CD4-positive, alpha-beta memory T cell (primary cell): Measurements from ENCODE around the gene KCNAB2. TPM values are rescaled to one million over a fixed set of nuclear protein-coding genes. Genes with fewer than 3 reads are reported as not detected.

Experiments used
- CTCF ChIA-PET: fragments of 350-600 bp; sonication (Branson Sonifier 250); formaldehyde crosslinking; loops from one replicate; lab custom pipeline; 2021; ENCODE audit warnings: inconsistent platforms; ENCODE audit not compliant: partially characterized antibody; lab: Charles Lee
- POLR2A ChIA-PET: fragments of 350-600 bp; sonication (Branson Sonifier 250); formaldehyde crosslinking; loops from one replicate; lab custom pipeline; 2021; ENCODE audit not compliant: partially characterized antibody; lab: Charles Lee
- DNase-seq, 5 donors: peaks; one replicate each; pipeline versions ENCODE4 v3.0.0 to v3.0.0-alpha.2; 2020 to 2022; ENCODE audit warnings: mixed read lengths in 1 of 5
- H3K27ac ChIP-seq: one replicate; pipeline ENCODE4 v1.7.0; 2013; ENCODE audit warnings: low read depth, low read length
- H3K27me3 ChIP-seq: 2 replicates; pipeline ENCODE4 v1.7.0; 2013; ENCODE audit warnings: mild to moderate bottlenecking, low read length, moderate library complexity; ENCODE audit not compliant: insufficient read depth
- H3K36me3 ChIP-seq: 2 replicates; pipeline ENCODE4 v1.7.0; 2013; ENCODE audit warnings: mild to moderate bottlenecking, low read length, moderate library complexity; ENCODE audit not compliant: insufficient read depth
- H3K4me1 ChIP-seq: 2 replicates; pipeline ENCODE4 v1.7.0; 2013; ENCODE audit warnings: mild to moderate bottlenecking, low read length, moderate library complexity; ENCODE audit not compliant: insufficient read depth
- H3K4me3 ChIP-seq, 2 donors: one replicate each; pipeline ENCODE4 v1.7.0; 2013; ENCODE audit warnings: low read length in 2 of 2, mild to moderate bottlenecking in 1 of 2
- H3K9me3 ChIP-seq, 2 donors: one replicate each; pipeline ENCODE4 v1.7.0; 2013; ENCODE audit warnings: low read length in 2 of 2, control low read depth in 1 of 2; ENCODE audit not compliant: control insufficient read depth in 1 of 2
- H3K27ac Mint-ChIP-seq, 7 donors: one replicate each; pipeline ENCODE4 v1.8.0; 2020 to 2021; ENCODE audit warnings: mixed read lengths in 7 of 7, mild to moderate bottlenecking in 6 of 7, inconsistent platforms in 3 of 7, moderate library complexity in 3 of 7
- H3K27me3 Mint-ChIP-seq, 2 donors: one replicate each; pipeline ENCODE4 v1.8.0; 2020 to 2021; ENCODE audit warnings: mixed read lengths in 2 of 2
- H3K36me3 Mint-ChIP-seq, 2 donors: one replicate each; pipeline ENCODE4 v1.8.0; 2020 to 2021; ENCODE audit warnings: mixed read lengths in 2 of 2, inconsistent platforms in 1 of 2, mild to moderate bottlenecking in 1 of 2
- H3K4me1 Mint-ChIP-seq, 4 donors: one replicate each; pipeline ENCODE4 v1.8.0; 2020 to 2021; ENCODE audit warnings: mixed read lengths in 4 of 4, mild to moderate bottlenecking in 1 of 4
- H3K4me3 Mint-ChIP-seq, 8 donors: one replicate each; pipeline ENCODE4 v1.8.0; 2020 to 2021; ENCODE audit warnings: mixed read lengths in 8 of 8, mild to moderate bottlenecking in 7 of 8, moderate library complexity in 6 of 8, inconsistent platforms in 3 of 8
- H3K9me3 Mint-ChIP-seq, 8 donors: one replicate each; pipeline ENCODE4 v1.8.0; 2020 to 2021; ENCODE audit warnings: mixed read lengths in 8 of 8, mild to moderate bottlenecking in 5 of 8, inconsistent platforms in 3 of 8, moderate library complexity in 1 of 8
- intact Hi-C: fragments of 100-400 bp; cut with micrococcal nuclease; formaldehyde crosslinking; loops from one replicate; pipeline ENCODE4 v1.15.1; 2023
- polyA plus RNA-seq, 2 donors: library from polyadenylated mRNA; unstranded; fragments of 300-500 nt; fragmentation: Illumina TruSeq; gene quantifications; one replicate each; pipeline ENCODE4 v1.2.3, GENCODE V29; 2021
- total RNA-seq, 2 experiments: library from RNA; stranded (reverse); gene quantifications; one replicate each; pipeline ENCODE4 v1.2.3, GENCODE V29; 2021

The KCNAB2 gene
- total and polyA plus RNA-seq, 4 experiments from 2014 or later = 20.9 to 197 (median 121) TPM

DNA sequence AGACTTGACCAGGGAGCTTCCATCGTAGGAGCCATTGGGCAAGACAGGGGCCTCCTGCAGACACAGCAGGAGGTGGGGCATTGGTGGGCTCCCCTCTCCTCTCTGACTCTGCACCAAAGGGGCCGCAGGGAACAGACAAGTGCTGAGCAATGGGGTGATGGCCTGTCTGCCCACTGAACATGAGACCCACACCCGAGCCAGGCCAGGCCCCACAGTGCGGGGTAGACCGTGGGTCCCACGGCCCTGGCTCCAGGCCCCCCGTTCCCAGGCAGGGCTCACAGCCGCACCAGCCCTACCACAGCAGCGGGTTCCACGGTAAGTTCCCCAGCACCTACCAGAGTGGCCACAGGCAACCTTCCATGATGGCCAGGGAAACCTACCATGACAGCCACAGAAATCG, 88.5 kb downstream of the KCNAB2 start:
- no peaks in the 10 kb centered on the region for H3K9me3 ChIP-seq
- no peaks in the 10 kb centered on the region for H3K4me1 ChIP-seq
- Mint-ChIP-seq H3K4me3 (no peak overlapping the region), H3K36me3 (no peaks in the 10 kb centered on the region), H3K27me3 (peaks cover 0 to 2% of the 10 kb centered on the region in 2 donors), H3K9me3 (peaks cover 0 to 10% (median 4%) of the 10 kb centered on the region in 8 donors), H3K4me1 (no peaks in the 10 kb centered on the region), H3K27ac (no peak overlapping the region)
- intact Hi-C loops = no loop called here
- no peak overlapping the region for H3K27ac ChIP-seq
- ChIA-PET POLR2A (no interaction called here), CTCF (no interaction called here)
- DNase-seq = no peak
- no peak overlapping the region for H3K4me3 ChIP-seq
- H3K36me3 ChIP-seq = no peaks in the 10 kb centered on the region
- H3K27me3 ChIP-seq = no peaks in the 10 kb centered on the region

GRCh38 chr1:6134741-6135510, 89.2 kb downstream of the KCNAB2 start:
- H3K9me3 Mint-ChIP-seq = peaks cover 0 to 10% (median 4%) of the 10 kb centered on the region in 8 donors
- no peaks in the 10 kb centered on the region for H3K9me3 ChIP-seq
- POLR2A ChIA-PET = no interaction called here
- H3K4me3 ChIP-seq = no peak overlapping the region
- no peak overlapping the region for H3K4me3 Mint-ChIP-seq
- H3K36me3 Mint-ChIP-seq = no peaks in the 10 kb centered on the region
- intact Hi-C loops = no loop called here
- CTCF ChIA-PET = no interaction called here
- H3K27ac Mint-ChIP-seq = no peak overlapping the region
- no peak overlapping the region for H3K27ac ChIP-seq
- H3K27me3 ChIP-seq = no peaks in the 10 kb centered on the region
- peaks cover 0 to 2% of the 10 kb centered on the region in 2 donors for H3K27me3 Mint-ChIP-seq
- no peaks in the 10 kb centered on the region for H3K4me1 Mint-ChIP-seq
- H3K36me3 ChIP-seq = no peaks in the 10 kb centered on the region
- DNase-seq = no peak
- no peaks in the 10 kb centered on the region for H3K4me1 ChIP-seq

DNA sequence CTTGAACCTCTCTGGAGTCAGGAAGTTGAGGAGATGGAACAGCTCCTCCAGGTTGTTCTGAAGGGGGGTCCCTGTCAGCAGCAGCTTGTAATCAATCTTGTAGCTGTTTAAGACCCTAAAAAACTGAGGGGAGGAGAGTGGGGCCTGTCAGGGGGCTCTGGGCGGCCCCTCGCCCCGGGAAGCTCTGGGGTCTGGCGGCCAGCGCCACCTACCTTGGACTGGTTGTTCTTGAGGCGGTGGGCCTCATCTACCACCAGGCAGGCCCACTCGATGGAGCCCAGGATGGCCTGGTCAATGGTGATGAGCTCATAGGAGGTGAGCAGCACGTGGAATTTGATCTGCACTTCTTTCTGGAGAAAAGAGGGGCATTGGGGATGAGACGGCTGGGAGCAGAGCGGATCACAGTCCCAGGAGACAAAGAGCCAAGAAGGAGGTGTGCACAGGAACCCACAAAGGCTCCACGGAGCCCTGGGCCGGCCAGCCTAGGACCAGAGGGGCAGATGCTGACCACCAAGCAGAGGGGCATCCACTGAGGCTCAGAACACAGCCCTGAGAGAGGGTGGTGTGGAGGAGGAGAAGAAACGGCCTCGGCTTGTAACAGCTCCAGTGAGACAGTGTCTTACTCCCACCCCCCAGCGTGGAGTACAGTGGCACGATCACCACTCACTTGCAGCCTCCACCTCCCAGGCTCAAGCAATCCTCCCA, 91.0 kb downstream of the KCNAB2 start:
- Histone ChIP-seq H3K36me3 (no peaks in the 10 kb centered on the region), H3K27me3 (no peaks in the 10 kb centered on the region)

GRCh38 chr1:6137758-6138157, 92.1 kb downstream of the KCNAB2 start:
- Histone ChIP-seq H3K36me3 (no peaks in the 10 kb centered on the region), H3K4me1 (no peaks in the 10 kb centered on the region), H3K27me3 (no peaks in the 10 kb centered on the region), H3K9me3 (no peaks in the 10 kb centered on the region), H3K27ac (no peak overlapping the region), H3K4me3 (no peak overlapping the region)
- intact Hi-C loops = no loop called here
- no peaks in the 10 kb centered on the region for H3K4me1 Mint-ChIP-seq
- H3K4me3 Mint-ChIP-seq = no peak overlapping the region
- no peaks in the 10 kb centered on the region for H3K36me3 Mint-ChIP-seq
- DNase-seq = no peak
- H3K27ac Mint-ChIP-seq = no peak overlapping the region
- H3K27me3 Mint-ChIP-seq = peaks cover 0 to 2% of the 10 kb centered on the region in 2 donors
- POLR2A ChIA-PET = no interaction called here
- CTCF ChIA-PET = no interaction called here
- H3K9me3 Mint-ChIP-seq = peaks cover 0 to under 1% (median 0%) of the 10 kb centered on the region in 8 donors

More for the DNA sequence above, 91.0 kb downstream of the KCNAB2 start:
- Mint-ChIP-seq H3K27ac (no peak overlapping the region), H3K4me1 (no peaks in the 10 kb centered on the region), H3K27me3 (peaks cover 0 to 2% of the 10 kb centered on the region in 2 donors), H3K36me3 (no peaks in the 10 kb centered on the region), H3K4me3 (no peak overlapping the region), H3K9me3 (peaks cover 0 to 10% (median 4%) of the 10 kb centered on the region in 8 donors)
- Histone ChIP-seq H3K27ac (no peak overlapping the region), H3K9me3 (no peaks in the 10 kb centered on the region), H3K4me1 (no peaks in the 10 kb centered on the region), H3K4me3 (no peak overlapping the region)
- CTCF ChIA-PET = no interaction called here
- POLR2A ChIA-PET = no interaction called here
- DNase-seq = no peak
- intact Hi-C loops = no loop called here

DNA sequence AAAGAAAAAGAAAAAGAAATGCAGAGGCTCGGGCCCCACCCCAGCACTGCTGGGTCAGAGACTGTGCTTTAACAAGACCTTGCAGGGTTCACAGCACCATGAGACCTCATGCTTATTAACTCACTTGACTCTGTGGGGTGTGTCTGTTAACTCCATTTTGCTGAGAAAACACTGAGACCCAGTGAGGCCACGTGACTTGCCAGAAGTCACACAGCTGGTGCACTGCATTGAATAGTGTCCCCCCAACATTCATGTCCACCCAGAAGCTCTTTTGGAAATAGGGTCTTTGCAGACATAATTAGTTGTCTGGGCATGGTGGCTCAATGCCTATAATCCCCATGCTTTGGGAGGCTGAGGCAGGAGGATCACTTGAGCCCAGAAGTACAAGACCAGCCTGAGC, 94.7 kb downstream of the KCNAB2 start:
- intact Hi-C loops = no loop called here
- Mint-ChIP-seq H3K4me3 (no peak overlapping the region), H3K4me1 (no peaks in the 10 kb centered on the region), H3K36me3 (no peaks in the 10 kb centered on the region), H3K27ac (no peak overlapping the region), H3K27me3 (peaks cover 0 to 2% of the 10 kb centered on the region in 2 donors), H3K9me3 (no peaks in the 10 kb centered on the region)
- DNase-seq = no peak
- CTCF ChIA-PET = no interaction called here
- no peaks in the 10 kb centered on the region for H3K36me3 ChIP-seq
- H3K27me3 ChIP-seq = no peaks in the 10 kb centered on the region
- no peak overlapping the region for H3K4me3 ChIP-seq
- H3K9me3 ChIP-seq = no peaks in the 10 kb centered on the region
- H3K4me1 ChIP-seq = no peaks in the 10 kb centered on the region
- H3K27ac ChIP-seq = no peak overlapping the region
- POLR2A ChIA-PET = no interaction called here

DNA sequence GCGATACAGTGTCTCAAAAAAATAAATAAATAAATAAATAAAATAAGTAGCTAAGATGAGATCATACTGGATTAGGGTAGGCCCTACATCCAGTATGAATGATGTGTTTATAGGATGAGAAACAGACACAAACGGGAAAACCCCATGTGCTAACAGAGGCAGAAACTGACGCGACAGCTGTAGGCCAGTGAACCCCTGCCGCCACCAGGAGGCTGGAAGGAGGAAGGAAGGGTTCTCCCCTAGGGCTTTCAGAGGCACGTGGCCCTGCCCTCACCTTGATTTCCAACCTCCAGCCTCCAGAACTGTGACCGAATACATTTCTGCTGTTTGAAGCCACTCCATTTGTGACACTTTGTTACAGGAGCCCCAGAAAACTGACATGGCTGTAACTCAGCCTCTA, 95.9 kb downstream of the KCNAB2 start:
- Mint-ChIP-seq H3K27me3 (peaks cover 0 to 2% of the 10 kb centered on the region in 2 donors), H3K36me3 (no peaks in the 10 kb centered on the region), H3K9me3 (no peaks in the 10 kb centered on the region), H3K4me3 (no peak overlapping the region), H3K4me1 (no peaks in the 10 kb centered on the region), H3K27ac (no peak overlapping the region)
- DNase-seq = no peak
- intact Hi-C loops = no loop called here
- Histone ChIP-seq H3K27ac (no peak overlapping the region), H3K4me3 (no peak overlapping the region), H3K36me3 (no peaks in the 10 kb centered on the region), H3K4me1 (no peaks in the 10 kb centered on the region), H3K27me3 (no peaks in the 10 kb centered on the region), H3K9me3 (no peaks in the 10 kb centered on the region)
- CTCF ChIA-PET = no interaction called here
- POLR2A ChIA-PET = no interaction called here

GRCh38 chr1:6142036-6142621, 96.4 kb downstream of the KCNAB2 start:
- Mint-ChIP-seq H3K27me3 (peaks cover 0 to 2% of the 10 kb centered on the region in 2 donors), H3K27ac (no peak overlapping the region), H3K36me3 (no peaks in the 10 kb centered on the region), H3K4me3 (no peak overlapping the region), H3K9me3 (no peaks in the 10 kb centered on the region), H3K4me1 (no peaks in the 10 kb centered on the region)
- H3K4me3 ChIP-seq = no peak overlapping the region
- H3K4me1 ChIP-seq = no peaks in the 10 kb centered on the region
- H3K27ac ChIP-seq = no peak overlapping the region
- CTCF ChIA-PET = no interaction called here
- no peaks in the 10 kb centered on the region for H3K27me3 ChIP-seq
- H3K9me3 ChIP-seq = no peaks in the 10 kb centered on the region
- no peaks in the 10 kb centered on the region for H3K36me3 ChIP-seq
- intact Hi-C loops = no loop called here
- POLR2A ChIA-PET = no interaction called here
- DNase-seq = no peak
